ENCODE results near the gene DAO.
"Not testable (repeated sequence)": the region's sequence is repeated elsewhere in the genome, so short reads cannot be mapped to it uniquely, and the experiment has no call there.

The DAO gene

DNA sequence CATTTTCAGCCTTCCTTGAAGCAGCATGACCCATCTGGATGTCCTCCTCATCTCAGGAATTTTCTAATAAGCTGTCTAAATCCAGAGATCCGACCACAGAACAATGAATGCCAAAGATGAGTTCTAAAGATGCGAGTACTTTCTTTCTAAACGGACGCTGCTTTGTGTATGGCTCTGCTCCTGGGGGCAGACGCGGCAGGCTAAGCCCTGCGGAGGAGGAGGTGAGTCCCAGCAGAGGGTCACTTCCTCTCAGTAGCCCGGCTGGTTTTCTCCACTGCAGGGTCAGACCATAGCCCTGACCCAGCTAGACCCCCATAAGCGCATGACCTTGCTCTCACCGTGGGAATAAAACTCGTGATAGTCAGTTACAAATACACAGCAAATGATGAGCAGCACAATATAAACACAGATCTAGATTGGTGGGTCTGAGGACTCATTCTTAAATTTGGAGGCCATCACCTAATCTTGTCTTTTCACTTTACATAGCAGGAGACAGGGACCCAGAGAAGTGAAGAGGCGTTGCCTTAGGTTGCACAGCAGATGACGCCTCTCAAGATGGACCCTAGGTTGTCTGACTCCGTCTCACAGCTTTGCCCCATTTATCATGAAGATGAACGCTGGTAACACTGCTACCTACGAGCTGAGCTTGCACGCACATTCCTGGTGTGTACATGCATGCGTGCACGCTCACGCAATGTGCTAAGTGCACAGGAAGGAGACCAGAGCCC, 39.1 kb upstream of the DAO start:
- H3K9me3 ChIP-seq (ENCODE audit: control insufficient read depth, insufficient read depth, low read length), result peaks cover 2% of the 10 kb centered on the region; the same call in 1 of the 2 replicates
- peaks cover 2% of the 10 kb centered on the region; the same call in 1 of the 2 replicates for H3K36me3 ChIP-seq (ENCODE audit: insufficient read depth, low read length)
- H3K9ac ChIP-seq (ENCODE audit: low read depth, low read length), result no peak overlapping the region
- peaks cover 37% of the 10 kb centered on the region for H3K4me1 ChIP-seq (ENCODE audit: insufficient read depth, low read length)

- not testable (repeated sequence) for H3K9me3 ChIP-seq (ENCODE audit: control insufficient read depth, insufficient read depth, low read length); H3K9ac ChIP-seq (ENCODE audit: low read depth, low read length); H3K36me3 ChIP-seq (ENCODE audit: insufficient read depth, low read length)
- H3K4me1 ChIP-seq (ENCODE audit: insufficient read depth, low read length), result peaks cover 37% of the 10 kb centered on the region
These were observed 38.1 kb upstream of the DAO start for GRCh38 chr12:108841825-108842224.

GRCh38 chr12:108842361-108842760, 37.5 kb upstream of the DAO start:
- Histone ChIP-seq H3K4me1 (ENCODE audit: insufficient read depth, low read length) (peaks cover 34% of the 10 kb centered on the region), H3K9me3 (ENCODE audit: control insufficient read depth, insufficient read depth, low read length) (peaks cover 4% of the 10 kb centered on the region; the same call in 1 of the 2 replicates), H3K36me3 (ENCODE audit: insufficient read depth, low read length) (peaks cover 7% of the 10 kb centered on the region; the same call in 1 of the 2 replicates), H3K9ac (ENCODE audit: low read depth, low read length) (no peak overlapping the region)

- Histone ChIP-seq H3K9me3 (ENCODE audit: control insufficient read depth, insufficient read depth, low read length) (peaks cover 4% of the 10 kb centered on the region; the same call in 1 of the 2 replicates), H3K4me1 (ENCODE audit: insufficient read depth, low read length) (peaks cover 26% of the 10 kb centered on the region), H3K9ac (ENCODE audit: low read depth, low read length) (no peak overlapping the region), H3K36me3 (ENCODE audit: insufficient read depth, low read length) (peaks cover 7% of the 10 kb centered on the region; the same call in 1 of the 2 replicates)
These were observed 36.7 kb upstream of the DAO start for GRCh38 chr12:108843187-108843586.

- H3K36me3 ChIP-seq (ENCODE audit: insufficient read depth, low read length), result peaks cover 10% of the 10 kb centered on the region; the same call in 1 of the 2 replicates
- H3K9ac ChIP-seq (ENCODE audit: low read depth, low read length), result no peak overlapping the region
- H3K9me3 ChIP-seq (ENCODE audit: control insufficient read depth, insufficient read depth, low read length), result peaks cover 4% of the 10 kb centered on the region; the same call in 1 of the 2 replicates
- peaks cover 5% of the 10 kb centered on the region for H3K4me1 ChIP-seq (ENCODE audit: insufficient read depth, low read length)
These were observed 34.2 kb upstream of the DAO start for GRCh38 chr12:108845696-108846095.

DNA sequence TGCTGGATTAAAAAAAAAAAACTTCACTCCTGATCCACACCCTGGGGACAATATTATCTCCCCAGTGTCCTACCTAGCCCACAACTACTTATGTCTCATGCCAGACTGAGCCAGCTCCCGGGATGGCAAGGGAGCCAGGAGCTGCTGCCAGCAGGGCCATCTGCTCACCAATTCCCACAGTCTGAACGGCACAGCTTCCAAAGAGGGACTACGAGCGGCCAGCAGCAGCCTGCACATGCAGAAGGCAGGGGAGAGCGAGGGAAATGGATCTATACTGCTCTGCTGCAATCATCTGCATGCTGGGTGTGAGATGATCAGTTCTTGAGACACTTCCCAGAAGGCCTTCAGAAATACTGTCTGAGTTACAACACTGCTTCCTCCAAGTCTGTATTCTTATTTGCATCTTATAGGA, 33.6 kb upstream of the DAO start:
- Histone ChIP-seq H3K9ac (ENCODE audit: low read depth, low read length) (no peak overlapping the region), H3K9me3 (ENCODE audit: control insufficient read depth, insufficient read depth, low read length) (peaks cover 4% of the 10 kb centered on the region; the same call in 1 of the 2 replicates), H3K36me3 (ENCODE audit: insufficient read depth, low read length) (peaks cover 10% of the 10 kb centered on the region; the same call in 1 of the 2 replicates), H3K4me1 (ENCODE audit: insufficient read depth, low read length) (no peaks in the 10 kb centered on the region; the same call in 1 of the 2 replicates)

DNA sequence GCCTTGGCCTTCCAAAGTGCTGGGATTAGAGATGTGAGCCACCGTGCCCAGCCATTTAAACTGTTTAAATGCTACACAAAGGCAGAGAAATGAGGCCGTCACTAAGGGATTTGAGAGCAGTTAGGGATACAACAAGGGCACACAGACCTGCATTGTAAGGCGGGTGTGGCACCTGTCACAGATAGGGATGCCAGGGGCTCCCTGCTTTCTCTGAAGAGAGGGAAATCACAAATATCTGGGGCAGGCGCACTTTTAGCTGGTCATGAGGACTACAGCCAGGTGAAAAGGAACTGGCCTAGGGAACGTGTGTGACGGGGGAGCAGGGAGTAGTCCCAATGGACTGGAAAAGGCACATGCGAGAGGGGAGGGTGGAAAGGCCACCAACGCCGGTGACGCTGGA, 32.2 kb upstream of the DAO start:
- peaks cover 4% of the 10 kb centered on the region; the same call in 1 of the 2 replicates for H3K9me3 ChIP-seq (ENCODE audit: control insufficient read depth, insufficient read depth, low read length)
- H3K9ac ChIP-seq (ENCODE audit: low read depth, low read length), result no peak overlapping the region
- no peaks in the 10 kb centered on the region for H3K4me1 ChIP-seq (ENCODE audit: insufficient read depth, low read length)
- peaks cover 14% of the 10 kb centered on the region; the same call in 1 of the 2 replicates for H3K36me3 ChIP-seq (ENCODE audit: insufficient read depth, low read length)

DNA sequence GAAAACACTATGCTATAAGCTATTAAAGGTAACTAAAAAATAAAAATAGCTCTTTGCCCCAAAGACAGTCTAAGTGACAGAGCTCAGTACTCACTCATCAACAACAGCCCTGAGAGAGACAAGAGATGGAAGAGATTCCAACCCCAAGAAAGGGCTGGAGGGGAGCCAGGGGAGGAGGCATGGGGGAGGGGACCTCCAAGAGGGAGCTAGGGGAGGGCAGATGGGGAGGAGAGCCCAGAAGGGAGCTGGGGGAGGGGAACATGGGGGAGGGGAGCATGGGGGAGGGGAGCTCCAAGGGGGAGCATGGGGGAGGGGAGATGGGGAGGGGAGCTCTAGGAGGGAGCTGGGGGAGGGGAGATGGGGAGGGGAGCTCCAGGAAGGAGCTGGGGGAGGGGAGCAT, 30.2 kb upstream of the DAO start:
- peaks cover 6% of the 10 kb centered on the region; the same call in 1 of the 2 replicates for H3K4me1 ChIP-seq (ENCODE audit: insufficient read depth, low read length)
- peaks cover 4% of the 10 kb centered on the region; the same call in 1 of the 2 replicates for H3K9me3 ChIP-seq (ENCODE audit: control insufficient read depth, insufficient read depth, low read length)
- H3K9ac ChIP-seq (ENCODE audit: low read depth, low read length), result no peak overlapping the region
- peaks cover 12% of the 10 kb centered on the region; the same call in 1 of the 2 replicates for H3K36me3 ChIP-seq (ENCODE audit: insufficient read depth, low read length)

GRCh38 chr12:108850854-108851573, 28.9 kb upstream of the DAO start:
- Histone ChIP-seq H3K4me1 (ENCODE audit: insufficient read depth, low read length) (peaks cover 7% of the 10 kb centered on the region; the same call in 1 of the 2 replicates), H3K36me3 (ENCODE audit: insufficient read depth, low read length) (peaks cover 10% of the 10 kb centered on the region; the same call in 1 of the 2 replicates), H3K9me3 (ENCODE audit: control insufficient read depth, insufficient read depth, low read length) (no peaks in the 10 kb centered on the region), H3K9ac (ENCODE audit: low read depth, low read length) (no peak overlapping the region)

GRCh38 chr12:108852674-108853309, 27.1 kb upstream of the DAO start:
- Histone ChIP-seq H3K9me3 (ENCODE audit: control insufficient read depth, insufficient read depth, low read length) (no peaks in the 10 kb centered on the region), H3K4me1 (ENCODE audit: insufficient read depth, low read length) (peaks cover 7% of the 10 kb centered on the region; the same call in 1 of the 2 replicates), H3K36me3 (ENCODE audit: insufficient read depth, low read length) (peaks cover 7% of the 10 kb centered on the region; the same call in 1 of the 2 replicates), H3K9ac (ENCODE audit: low read depth, low read length) (no peak overlapping the region)

GRCh38 chr12:108853426-108853825, 26.5 kb upstream of the DAO start:
- Histone ChIP-seq H3K9me3 (ENCODE audit: control insufficient read depth, insufficient read depth, low read length) (no peaks in the 10 kb centered on the region), H3K36me3 (ENCODE audit: insufficient read depth, low read length) (peaks cover 7% of the 10 kb centered on the region; the same call in 1 of the 2 replicates), H3K9ac (ENCODE audit: low read depth, low read length) (no peak overlapping the region), H3K4me1 (ENCODE audit: insufficient read depth, low read length) (peaks cover 7% of the 10 kb centered on the region; the same call in 1 of the 2 replicates)

DNA sequence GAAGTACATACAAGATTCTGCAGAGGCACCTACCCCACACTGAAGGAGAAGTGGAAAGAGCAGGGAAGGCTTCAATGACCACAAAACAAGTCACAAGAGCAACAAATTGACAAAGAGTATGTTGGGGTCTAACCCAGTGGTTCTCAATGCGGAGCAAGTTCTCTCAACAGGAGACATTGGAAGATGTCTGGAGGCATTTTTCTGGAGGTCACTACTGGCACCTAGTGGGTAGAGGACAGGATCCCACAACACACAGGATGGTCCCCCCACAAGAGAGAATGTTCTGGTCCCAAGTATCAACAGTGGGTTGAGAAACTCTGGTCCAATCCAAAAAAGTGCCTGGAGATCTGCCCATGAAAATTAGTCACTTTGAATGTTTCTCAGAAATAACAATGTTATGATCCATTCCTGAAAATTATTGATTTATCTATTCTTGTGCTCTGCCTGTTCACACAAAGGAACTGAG, 25.9 kb upstream of the DAO start:
- Histone ChIP-seq H3K36me3 (ENCODE audit: insufficient read depth, low read length) (peaks cover 6% of the 10 kb centered on the region; the same call in 1 of the 2 replicates), H3K9me3 (ENCODE audit: control insufficient read depth, insufficient read depth, low read length) (no peaks in the 10 kb centered on the region), H3K4me1 (ENCODE audit: insufficient read depth, low read length) (peaks cover 9% of the 10 kb centered on the region), H3K9ac (ENCODE audit: low read depth, low read length) (no peak overlapping the region)

- H3K36me3 ChIP-seq (ENCODE audit: insufficient read depth, low read length), result peaks cover 4% of the 10 kb centered on the region; the same call in 1 of the 2 replicates
- H3K9ac ChIP-seq (ENCODE audit: low read depth, low read length), result no peak overlapping the region
- H3K9me3 ChIP-seq (ENCODE audit: control insufficient read depth, insufficient read depth, low read length), result no peaks in the 10 kb centered on the region
- H3K4me1 ChIP-seq (ENCODE audit: insufficient read depth, low read length), result peaks cover 14% of the 10 kb centered on the region
These were observed 25.2 kb upstream of the DAO start for GRCh38 chr12:108854451-108855283.

Data from ES-I3 (cell line).